HepG2 (cell line): ENCODE data around the gene NAB1.

Experiments used
- CEBPB ChIP-seq: IDR thresholded peaks from 2 replicates; pipeline ENCODE4 v1.6.1; 2011; ENCODE audit warnings: low read depth, low read length, improper control_type of control experiment, borderline replicate concordance
- CTCF ChIP-seq: sonication (generic); formaldehyde crosslinking; IDR thresholded peaks from 2 replicates; pipeline ENCODE4 v1.5.0; 2020; ENCODE audit warnings: mild to moderate bottlenecking, missing genetic modification reagents, moderate library complexity
- DPF2 ChIP-seq: sonication (generic); formaldehyde crosslinking; IDR thresholded peaks from 2 replicates; pipeline ENCODE4 v1.4.0; 2020; ENCODE audit warnings: mild to moderate bottlenecking, low read depth, missing genetic modification reagents, borderline replicate concordance
- ELK4 ChIP-seq: sonication (generic); formaldehyde crosslinking; IDR thresholded peaks from 2 replicates; pipeline ENCODE4 v1.9.0; 2021; ENCODE audit warnings: missing genetic modification reagents, borderline replicate concordance
- PCBP2 ChIP-seq: fragments of 200-400 bp; formaldehyde crosslinking; optimal IDR thresholded peaks from 2 replicates; pipeline ENCODE3; 2018; ENCODE audit warnings: low read length, low read depth; ENCODE audit not compliant: poor library complexity, severe bottlenecking
- POLR2AphosphoS5 ChIP-seq: IDR thresholded peaks from 2 replicates; pipeline ENCODE4 v1.6.1; 2012; ENCODE audit warnings: low read depth, low read length
- SMC3 ChIP-seq: IDR thresholded peaks from 2 replicates; pipeline ENCODE4 v1.6.1; 2011; ENCODE audit warnings: low read length, improper control_type of control experiment
- TOE1 ChIP-seq: sonication (generic); formaldehyde crosslinking; IDR thresholded peaks from 2 replicates; pipeline ENCODE4 v1.4.0; 2020; ENCODE audit warnings: mild to moderate bottlenecking, missing genetic modification reagents
- ZBTB20 ChIP-seq: sonication (generic); formaldehyde crosslinking; IDR thresholded peaks from 2 replicates; pipeline ENCODE4 v1.8.1; 2023; ENCODE audit warnings: missing genetic modification reagents, low read depth, mild to moderate bottlenecking, borderline replicate concordance
- ZHX1 ChIP-seq: sonication (generic); formaldehyde crosslinking; IDR thresholded peaks from 2 replicates; pipeline ENCODE4 v1.8.1; 2022; ENCODE audit warnings: low read depth, mild to moderate bottlenecking, missing genetic modification reagents
- ZNF274 ChIP-seq: sonication (generic); formaldehyde crosslinking; IDR thresholded peaks from 2 replicates; pipeline ENCODE4 v1.5.1; 2020; ENCODE audit warnings: mild to moderate bottlenecking, missing genetic modification reagents
- ZNF709 ChIP-seq: sonication (generic); formaldehyde crosslinking; IDR thresholded peaks from 2 replicates; pipeline ENCODE4 v1.5.0; 2020; ENCODE audit warnings: mild to moderate bottlenecking, missing genetic modification reagents
- ZNF75D ChIP-seq: sonication (generic); formaldehyde crosslinking; IDR thresholded peaks from 2 replicates; pipeline ENCODE4 v1.8.1; 2023; ENCODE audit warnings: missing genetic modification reagents, mild to moderate bottlenecking, borderline replicate concordance
- ZSCAN30 ChIP-seq: sonication (generic); formaldehyde crosslinking; IDR thresholded peaks from 2 replicates; pipeline ENCODE4 v1.5.0; 2020; ENCODE audit warnings: mild to moderate bottlenecking, missing genetic modification reagents

- no peak for TF ChIP-seq ZSCAN30 (CRISPR knock-in tag)
- no peak for TF ChIP-seq ZHX1 (CRISPR knock-in tag)
- no peak for TF ChIP-seq PCBP2
- no peak for TF ChIP-seq POLR2AphosphoS5
- TF ChIP-seq CTCF (CRISPR knock-in tag) = no peak
- TF ChIP-seq ZNF75D = no peak
- TF ChIP-seq SMC3 = no peak
- TF ChIP-seq TOE1 (CRISPR knock-in tag) = no peak
- TF ChIP-seq CEBPB = 0 out of 2 replicates have a peak, but pooled peaks have one; percentile 21
- no peak for TF ChIP-seq ELK4 (CRISPR knock-in tag)
- TF ChIP-seq ZBTB20 (CRISPR knock-in tag) = no peak
- no peak for TF ChIP-seq ZNF709 (CRISPR knock-in tag)
- no peak for TF ChIP-seq DPF2 (CRISPR knock-in tag)
- TF ChIP-seq ZNF274 (CRISPR knock-in tag) = no peak
Observed at GRCh38 chr2:190640117-190640516, 8.8 kb upstream of the NAB1 start.
